HCT116 (cell line): ENCODE results near the gene NEK6. TPM values are rescaled to one million over a fixed set of nuclear protein-coding genes. Genes with fewer than 3 reads are reported as not detected.
A peak's percentile ranks its signal among the peaks of the same experiment; 100 is the strongest.

Experiments used
- ATAC-seq: fragments of 200-7000 bp; cut with Tn5 transposase; 2 replicates; pipeline ENCODE4 v1.9.1; 2020; ENCODE audit warnings: mild to moderate bottlenecking, moderate library complexity
- BruUV-seq: library from RNA; stranded (reverse); fragments of 400-500 nt; replicated peaks from 2 replicates; lab custom pipeline; 2021; lab: Mats Ljungman, UMichigan
- CTCF ChIA-PET: fragments of 300-600 bp; sonication (Branson Sonifier 250); formaldehyde crosslinking; loops from one replicate; lab custom pipeline; 2021; ENCODE audit warnings: antibody characterized with exemption; lab: Charles Lee
- POLR2A ChIA-PET: fragments of 300-600, 350-600 bp; sonication (Branson Sonifier 250); formaldehyde crosslinking; loops from one replicate; lab custom pipeline; 2021; ENCODE audit warnings: antibody characterized with exemption; lab: Charles Lee
- RAD21 ChIA-PET, 2 experiments: fragments of 300-600 bp; sonication (Branson Sonifier 250); formaldehyde crosslinking; loops; one replicate each; lab custom pipeline; 2023; ENCODE audit warnings: low total read pairs in 2 of 2; ENCODE audit not compliant: uncharacterized antibody in 2 of 2, unreplicated experiment in 2 of 2, low non-redundant PET in 1 of 2; lab: Charles Lee
- DNase-seq: peaks from one replicate; pipeline ENCODE4 v3.0.0-alpha.2; 2010; ENCODE audit warnings: low read depth, low spot score
- H2AFZ ChIP-seq: fragments of 200-600 bp; shearing (Covaris generic), sonication (generic); 2 replicates; pipeline ENCODE4 v1.6.1; 2017; ENCODE audit warnings: low read depth, mixed run types, mixed read lengths, antibody characterized with exemption, low read length; ENCODE audit not compliant: poor library complexity, severe bottlenecking
- H3K27ac ChIP-seq: 2 replicates; pipeline ENCODE4 v1.5.1; 2012; ENCODE audit warnings: low read depth, low read length
- H3K27me3 ChIP-seq: fragments of 200-600 bp; sonication (generic); 2 replicates; pipeline ENCODE4 v1.6.1; 2016; ENCODE audit warnings: mixed run types, low read length, mixed read lengths; ENCODE audit not compliant: insufficient read depth
- H3K36me3 ChIP-seq, 2 experiments: fragments of 200-500 bp in 1 of 2; fragments of 200-600 bp in 1 of 2; sonication (Bioruptor generic) in 1 of 2; sonication (generic) in 1 of 2; 2 replicates each; pipeline versions ENCODE4 v1.5.1 to v1.6.1; 2014 to 2016; ENCODE audit warnings: low read length in 2 of 2, inconsistent platforms in 1 of 2, mixed read lengths in 1 of 2, mixed run types in 1 of 2; ENCODE audit not compliant: insufficient read depth in 2 of 2, control insufficient read depth in 1 of 2
- H3K4me1 ChIP-seq, 2 experiments: fragments of 200-600 bp in 1 of 2; sonication (generic) in 1 of 2; 2 replicates each; pipeline versions ENCODE4 v1.5.1 to v1.6.1; 2012 to 2017; ENCODE audit warnings: low read length in 2 of 2, inconsistent platforms in 1 of 2, mild to moderate bottlenecking in 1 of 2, mixed read lengths in 1 of 2, mixed run types in 1 of 2, moderate library complexity in 1 of 2; ENCODE audit not compliant: insufficient read depth in 2 of 2, control insufficient read depth in 1 of 2
- H3K4me2 ChIP-seq: fragments of 200-600 bp; sonication (generic); 2 replicates; pipeline ENCODE4 v1.6.1; 2017; ENCODE audit warnings: mixed run types, low read length, mixed read lengths
- H3K4me3 ChIP-seq, 2 experiments: fragments of 200-600 bp in 1 of 2; sonication (generic) in 1 of 2; replicated peaks in 1 of 2; 2 replicates each; pipeline ENCODE4 v1.5.1; 2011 to 2016; ENCODE audit warnings: low read length in 2 of 2, control low read depth in 1 of 2, low read depth in 1 of 2, mild to moderate bottlenecking in 1 of 2, mixed read lengths in 1 of 2, mixed run types in 1 of 2
- H3K79me2 ChIP-seq: fragments of 200-600 bp; sonication (generic); 2 replicates; pipeline ENCODE4 v1.6.1; 2017; ENCODE audit warnings: mild to moderate bottlenecking, mixed run types, low read length, moderate library complexity, mixed read lengths; ENCODE audit not compliant: insufficient read depth
- H3K9ac ChIP-seq: fragments of 200-600 bp; sonication (generic); 2 replicates; pipeline ENCODE4 v1.6.1; 2016; ENCODE audit warnings: low read length, mixed read lengths
- H3K9me2 ChIP-seq: fragments of 200-600 bp; sonication (generic), shearing (Covaris generic); 2 replicates; pipeline ENCODE4 v1.6.1; 2017; ENCODE audit warnings: mixed run types, mild to moderate bottlenecking, moderate library complexity; ENCODE audit not compliant: insufficient read depth
- H3K9me3 ChIP-seq, 2 experiments: fragments of 200-500 bp in 1 of 2; fragments of 200-600 bp in 1 of 2; sonication (Bioruptor generic) in 1 of 2; sonication (generic) in 1 of 2; 2 replicates each; pipeline ENCODE4 v1.6.1; 2014 to 2017; ENCODE audit warnings: low read length in 2 of 2, mixed read lengths in 2 of 2, inconsistent platforms in 1 of 2, low read depth in 1 of 2, mild to moderate bottlenecking in 1 of 2, mixed run types in 1 of 2, moderate library complexity in 1 of 2; ENCODE audit not compliant: control insufficient read depth in 1 of 2, insufficient read depth in 1 of 2
- H4K20me1 ChIP-seq: fragments of 200-600 bp; sonication (generic), shearing (Covaris generic); 2 replicates; pipeline ENCODE4 v1.6.1; 2017; ENCODE audit warnings: mixed run types, mild to moderate bottlenecking, moderate library complexity; ENCODE audit not compliant: insufficient read depth
- ELF1 ChIP-seq: IDR thresholded peaks from 2 replicates; pipeline ENCODE4 v1.6.1; 2012; ENCODE audit warnings: low read depth, borderline replicate concordance
- EZH2 ChIP-seq: fragments of 200-600 bp; sonication (generic); IDR thresholded peaks from 2 replicates; pipeline ENCODE4 v1.6.1; 2017; ENCODE audit warnings: antibody characterized with exemption, mixed run types
- EZH2phosphoT487 ChIP-seq: fragments of 200-600 bp; IDR thresholded peaks from 2 replicates; pipeline ENCODE4 v1.6.1; 2018; ENCODE audit warnings: antibody characterized with exemption, borderline replicate concordance
- FOSL1 ChIP-seq: IDR thresholded peaks from 2 replicates; pipeline ENCODE4 v1.6.1; 2012; ENCODE audit warnings: low read depth
- SIN3A ChIP-seq: IDR thresholded peaks from 2 replicates; pipeline ENCODE4 v1.6.1; 2012; ENCODE audit warnings: low read depth
- SRF ChIP-seq: IDR thresholded peaks from 2 replicates; pipeline ENCODE4 v1.6.1; 2012; ENCODE audit warnings: low read depth
- TCF7L2 ChIP-seq: IDR thresholded peaks from 2 replicates; pipeline ENCODE4 v1.7.0; 2011; ENCODE audit warnings: borderline replicate concordance, inconsistent platforms; ENCODE audit not compliant: insufficient read depth, insufficient read length; ENCODE audit errors: extremely low read depth
- ZNF274 ChIP-seq: fragments of 200-500 bp; sonication (Bioruptor generic); IDR thresholded peaks from 2 replicates; pipeline ENCODE4 v1.6.1; 2014; ENCODE audit warnings: mild to moderate bottlenecking, low read depth, low read length, inconsistent platforms
- intact Hi-C: fragments of 100-400 bp; cut with micrococcal nuclease; formaldehyde crosslinking; loops from 2 replicates; pipeline ENCODE4 v1.10.0; 2022
- total RNA-seq: library from RNA; stranded (reverse); gene quantifications from one replicate; pipeline ENCODE4 v1.2.1, GENCODE V29; 2021; ENCODE audit not compliant: unreplicated experiment
- TF ChIP-seq, protein P1 (sequence below), 3 experiments: fragments of 200-600 bp in 1 of 3; sonication (generic) in 1 of 3; IDR thresholded peaks in 2 of 3; conservative IDR thresholded peaks in 1 of 3; 2 replicates each; pipeline ENCODE4 v1.5.1; 2012 to 2017; ENCODE audit warnings: low read depth in 2 of 3, low read length in 2 of 3, antibody characterized with exemption in 1 of 3, borderline replicate concordance in 1 of 3, control low read depth in 1 of 3, mild to moderate bottlenecking in 1 of 3, mixed read lengths in 1 of 3, mixed run types in 1 of 3, moderate library complexity in 1 of 3; ENCODE audit not compliant: insufficient read depth in 1 of 3
- TF ChIP-seq, protein P2 (sequence below): IDR thresholded peaks from 2 replicates; pipeline ENCODE4 v1.6.1; 2012; ENCODE audit warnings: low read depth
- TF ChIP-seq, protein P3 (sequence below): IDR thresholded peaks from 2 replicates; pipeline ENCODE4 v1.6.1; 2011; ENCODE audit warnings: mild to moderate bottlenecking, low read length, moderate library complexity; ENCODE audit not compliant: insufficient replicate concordance; ENCODE audit errors: extremely low read depth

Gene NEK6
- total RNA-seq, 1 experiment from 2014 or later, result 40.8 TPM

GRCh38 chr9:124286292-124286931 lies 28.7 kb downstream of the NEK6 start:
- ChIA-PET POLR2A (interaction anchor here (0.9 kb wide), 1 partner anchor 11 kb away, joined by 3 read pairs; no protein-coding TSS in a partner anchor), RAD21 (interaction anchor here in 1 of 2 experiments (0.7 kb wide), 1 partner anchor 29 kb away, joined by 8 read pairs; the partner anchor contains the start of gene NEK6), CTCF (no interaction called here)
- Histone ChIP-seq H3K4me1 (peaks cover 14 to 47% of the 10 kb centered on the region in 2 experiments), H3K27me3 (no peaks in the 10 kb centered on the region), H3K9me2 (no peaks in the 10 kb centered on the region), H2AFZ (no peak overlapping the region), H4K20me1 (no peaks in the 10 kb centered on the region), H3K9me3 (no peaks in the 10 kb centered on the region), H3K27ac (0 out of 2 replicates have a peak overlapping the region, but pooled peaks have one; percentile 22), H3K9ac (peak overlapping the region; percentile 22; the same call in 1 of the 2 replicates), H3K4me2 (peak overlapping the region; percentile 54), H3K79me2 (peaks cover 59% of the 10 kb centered on the region), H3K36me3 (no peaks in the 10 kb centered on the region), H3K4me3 (no peak overlapping the region)
- no peak for TF ChIP-seq SIN3A
- TF ChIP-seq, protein P1, sequence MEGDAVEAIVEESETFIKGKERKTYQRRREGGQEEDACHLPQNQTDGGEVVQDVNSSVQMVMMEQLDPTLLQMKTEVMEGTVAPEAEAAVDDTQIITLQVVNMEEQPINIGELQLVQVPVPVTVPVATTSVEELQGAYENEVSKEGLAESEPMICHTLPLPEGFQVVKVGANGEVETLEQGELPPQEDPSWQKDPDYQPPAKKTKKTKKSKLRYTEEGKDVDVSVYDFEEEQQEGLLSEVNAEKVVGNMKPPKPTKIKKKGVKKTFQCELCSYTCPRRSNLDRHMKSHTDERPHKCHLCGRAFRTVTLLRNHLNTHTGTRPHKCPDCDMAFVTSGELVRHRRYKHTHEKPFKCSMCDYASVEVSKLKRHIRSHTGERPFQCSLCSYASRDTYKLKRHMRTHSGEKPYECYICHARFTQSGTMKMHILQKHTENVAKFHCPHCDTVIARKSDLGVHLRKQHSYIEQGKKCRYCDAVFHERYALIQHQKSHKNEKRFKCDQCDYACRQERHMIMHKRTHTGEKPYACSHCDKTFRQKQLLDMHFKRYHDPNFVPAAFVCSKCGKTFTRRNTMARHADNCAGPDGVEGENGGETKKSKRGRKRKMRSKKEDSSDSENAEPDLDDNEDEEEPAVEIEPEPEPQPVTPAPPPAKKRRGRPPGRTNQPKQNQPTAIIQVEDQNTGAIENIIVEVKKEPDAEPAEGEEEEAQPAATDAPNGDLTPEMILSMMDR (IDR thresholded peaks at IDR 0.05 in 2 of 3, conservative IDR thresholded peaks at IDR 0.05 in 1 of 3; ENCODE audit: borderline replicate concordance in 1 of 3, insufficient read depth in 1 of 3, low read depth in 2 of 3, low read length in 2 of 3), result no peak
- TF ChIP-seq FOSL1, result no peak
- TF ChIP-seq, protein P2, sequence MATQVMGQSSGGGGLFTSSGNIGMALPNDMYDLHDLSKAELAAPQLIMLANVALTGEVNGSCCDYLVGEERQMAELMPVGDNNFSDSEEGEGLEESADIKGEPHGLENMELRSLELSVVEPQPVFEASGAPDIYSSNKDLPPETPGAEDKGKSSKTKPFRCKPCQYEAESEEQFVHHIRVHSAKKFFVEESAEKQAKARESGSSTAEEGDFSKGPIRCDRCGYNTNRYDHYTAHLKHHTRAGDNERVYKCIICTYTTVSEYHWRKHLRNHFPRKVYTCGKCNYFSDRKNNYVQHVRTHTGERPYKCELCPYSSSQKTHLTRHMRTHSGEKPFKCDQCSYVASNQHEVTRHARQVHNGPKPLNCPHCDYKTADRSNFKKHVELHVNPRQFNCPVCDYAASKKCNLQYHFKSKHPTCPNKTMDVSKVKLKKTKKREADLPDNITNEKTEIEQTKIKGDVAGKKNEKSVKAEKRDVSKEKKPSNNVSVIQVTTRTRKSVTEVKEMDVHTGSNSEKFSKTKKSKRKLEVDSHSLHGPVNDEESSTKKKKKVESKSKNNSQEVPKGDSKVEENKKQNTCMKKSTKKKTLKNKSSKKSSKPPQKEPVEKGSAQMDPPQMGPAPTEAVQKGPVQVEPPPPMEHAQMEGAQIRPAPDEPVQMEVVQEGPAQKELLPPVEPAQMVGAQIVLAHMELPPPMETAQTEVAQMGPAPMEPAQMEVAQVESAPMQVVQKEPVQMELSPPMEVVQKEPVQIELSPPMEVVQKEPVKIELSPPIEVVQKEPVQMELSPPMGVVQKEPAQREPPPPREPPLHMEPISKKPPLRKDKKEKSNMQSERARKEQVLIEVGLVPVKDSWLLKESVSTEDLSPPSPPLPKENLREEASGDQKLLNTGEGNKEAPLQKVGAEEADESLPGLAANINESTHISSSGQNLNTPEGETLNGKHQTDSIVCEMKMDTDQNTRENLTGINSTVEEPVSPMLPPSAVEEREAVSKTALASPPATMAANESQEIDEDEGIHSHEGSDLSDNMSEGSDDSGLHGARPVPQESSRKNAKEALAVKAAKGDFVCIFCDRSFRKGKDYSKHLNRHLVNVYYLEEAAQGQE, result no peak
- no peak for TF ChIP-seq EZH2phosphoT487
- TF ChIP-seq SRF, result no peak
- no peak for TF ChIP-seq TCF7L2
- no peak for TF ChIP-seq ELF1
- TF ChIP-seq EZH2, result no peak
- TF ChIP-seq, protein P3, sequence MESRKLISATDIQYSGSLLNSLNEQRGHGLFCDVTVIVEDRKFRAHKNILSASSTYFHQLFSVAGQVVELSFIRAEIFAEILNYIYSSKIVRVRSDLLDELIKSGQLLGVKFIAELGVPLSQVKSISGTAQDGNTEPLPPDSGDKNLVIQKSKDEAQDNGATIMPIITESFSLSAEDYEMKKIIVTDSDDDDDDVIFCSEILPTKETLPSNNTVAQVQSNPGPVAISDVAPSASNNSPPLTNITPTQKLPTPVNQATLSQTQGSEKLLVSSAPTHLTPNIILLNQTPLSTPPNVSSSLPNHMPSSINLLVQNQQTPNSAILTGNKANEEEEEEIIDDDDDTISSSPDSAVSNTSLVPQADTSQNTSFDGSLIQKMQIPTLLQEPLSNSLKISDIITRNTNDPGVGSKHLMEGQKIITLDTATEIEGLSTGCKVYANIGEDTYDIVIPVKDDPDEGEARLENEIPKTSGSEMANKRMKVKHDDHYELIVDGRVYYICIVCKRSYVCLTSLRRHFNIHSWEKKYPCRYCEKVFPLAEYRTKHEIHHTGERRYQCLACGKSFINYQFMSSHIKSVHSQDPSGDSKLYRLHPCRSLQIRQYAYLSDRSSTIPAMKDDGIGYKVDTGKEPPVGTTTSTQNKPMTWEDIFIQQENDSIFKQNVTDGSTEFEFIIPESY, result no peak
- TF ChIP-seq ZNF274, result no peak
- peak; percentile 19 for DNase-seq
- intact Hi-C loops, result no loop called here
- BruUV-seq, result no TSS peak
- ATAC-seq, result peak; percentile 56
